K562 treated with DMSO at 1 percent for 24 hours (cell line): ENCODE results near the gene CLEC2L. TPM values are rescaled to one million over a fixed set of nuclear protein-coding genes. Genes with fewer than 3 reads are reported as not detected.

Source experiments
- total RNA-seq: library from RNA; unstranded; fragments of 300-600 nt; gene quantifications from 2 replicates; pipeline ENCODE4 v1.2.3, GENCODE V29; 2022; ENCODE audit warnings: low read depth; ENCODE audit not compliant: insufficient read depth

Gene CLEC2L
- total RNA-seq, result 6.9 and 11.4 TPM in 2 replicates

DNA sequence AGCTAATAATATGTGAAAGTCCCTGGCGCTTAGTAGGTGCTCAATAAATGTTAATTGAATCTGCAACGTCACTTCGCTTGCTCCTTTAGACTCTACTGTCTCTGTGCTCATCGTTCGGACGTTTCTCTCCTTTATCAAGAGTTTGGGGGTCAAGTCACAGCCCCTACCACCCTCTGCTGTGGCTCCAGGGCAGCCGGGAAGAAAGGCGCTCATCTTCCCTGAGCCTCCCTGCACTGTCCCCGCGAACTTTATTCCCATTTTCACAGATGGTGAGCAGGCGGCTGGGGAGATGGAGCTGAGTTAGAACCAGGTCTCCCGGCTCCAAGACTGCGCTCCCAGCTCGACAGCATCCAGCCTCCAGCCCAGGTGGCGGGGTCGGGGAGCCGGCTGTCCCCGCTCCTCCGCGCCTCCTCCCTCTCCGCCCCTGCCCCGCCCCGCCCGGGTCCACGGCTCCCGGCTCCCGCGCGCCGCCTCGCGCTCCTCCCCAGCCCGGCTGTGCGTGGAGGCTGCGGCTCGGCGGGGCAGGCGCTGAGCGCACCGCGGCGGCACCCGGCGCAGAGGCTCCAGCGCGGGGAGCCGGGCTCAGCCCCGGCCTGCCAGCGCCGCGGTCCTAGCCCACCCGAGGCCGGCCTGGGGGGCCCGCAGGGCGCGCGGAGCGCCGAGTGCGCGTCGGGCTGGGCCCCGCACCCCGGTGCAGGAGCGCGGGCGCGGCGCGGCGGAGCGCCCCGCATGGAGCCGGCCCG lies at the start of gene CLEC2L:
Gene CLEC2L (plus strand): TSS at position 487 of the 743 bp plus-strand sequence. CDS start 243 bp downstream, at position 730.

Other genes starting within 250 kb of the CLEC2L start
- 18.7 and 29.8 TPM in 2 replicates for gene FMC1, start 182.3 kb upstream of the CLEC2L start, total RNA-seq
- gene LUC7L2, start 163.8 kb upstream of the CLEC2L start, total RNA-seq, result 112 and 123 TPM in 2 replicates
- not detected in 2 replicates for gene KLRG2, start 40.0 kb upstream of the CLEC2L start, total RNA-seq